ENCODE data around the gene SPRYD3.

SPRYD3 gene

DNA sequence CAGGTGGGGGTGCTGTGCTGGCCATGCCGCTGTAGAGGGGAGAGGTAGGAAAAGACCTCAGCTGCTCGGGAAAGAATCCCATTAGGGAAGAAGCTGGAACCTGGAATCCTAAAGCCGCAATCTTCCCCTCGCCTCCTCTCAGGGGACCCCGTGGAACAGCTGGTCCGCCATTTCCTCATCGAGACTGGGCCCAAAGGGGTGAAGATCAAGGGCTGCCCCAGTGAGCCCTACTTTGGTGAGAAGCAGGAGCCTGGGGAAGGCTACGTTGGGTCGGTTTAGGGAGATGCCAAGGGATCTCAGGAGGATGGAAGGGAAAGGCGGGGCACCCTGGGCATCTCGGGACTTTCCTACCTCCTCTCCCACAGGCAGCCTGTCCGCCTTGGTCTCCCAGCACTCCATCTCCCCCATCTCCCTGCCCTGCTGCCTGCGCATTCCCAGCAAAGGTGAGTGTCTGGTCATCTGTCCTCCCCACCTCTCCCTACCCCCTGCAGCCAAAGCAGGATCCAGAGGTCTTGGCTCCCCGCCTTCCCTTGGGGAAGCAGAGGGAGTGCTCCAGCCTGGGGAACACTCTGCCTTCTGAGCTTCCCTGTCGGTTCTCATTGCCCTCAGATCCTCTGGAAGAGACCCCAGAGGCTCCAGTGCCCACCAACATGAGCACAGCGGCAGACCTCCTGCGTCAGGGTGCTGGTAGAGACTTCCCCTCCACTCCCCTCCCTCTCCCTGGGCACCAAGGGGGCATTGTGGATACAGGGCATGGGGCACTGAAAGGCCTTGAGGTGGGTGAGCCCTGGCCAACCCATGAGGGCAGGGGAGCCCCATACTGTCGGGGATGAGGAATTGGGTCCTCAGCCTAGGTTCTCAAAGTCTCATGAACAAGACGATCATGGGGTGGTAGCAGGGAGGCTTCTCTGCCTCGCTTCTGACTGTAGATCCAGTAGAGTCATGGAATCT is 16.9 kb downstream of the SPRYD3 start:
- no peak for DNase-seq

DNA sequence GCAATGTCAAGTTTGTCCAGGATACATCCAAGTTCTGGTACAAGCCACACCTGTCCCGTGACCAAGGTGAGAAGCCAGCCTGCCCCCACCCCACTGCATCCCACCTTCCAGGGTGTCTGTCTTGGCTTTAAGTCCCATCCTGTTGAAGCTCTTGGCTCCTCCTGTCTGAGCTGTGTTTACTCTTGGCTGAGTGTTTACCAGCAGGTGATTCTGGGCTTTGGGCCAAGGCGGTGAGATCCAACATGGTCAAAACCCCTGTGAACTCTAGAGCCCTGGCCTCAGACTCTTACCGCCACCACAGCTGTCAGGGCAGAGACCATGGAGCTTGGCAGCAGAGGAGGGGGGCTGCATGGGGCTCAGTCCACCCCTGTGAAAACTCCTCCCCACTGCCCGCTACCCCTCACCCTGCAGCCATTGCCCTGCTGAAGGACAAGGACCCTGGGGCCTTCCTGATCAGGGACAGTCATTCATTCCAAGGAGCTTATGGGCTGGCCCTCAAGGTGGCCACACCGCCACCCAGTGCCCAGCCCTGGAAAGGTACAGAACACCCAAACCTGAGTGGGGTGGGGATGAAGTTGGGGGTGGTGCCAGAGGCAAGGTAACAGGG is 17.7 kb downstream of the SPRYD3 start:
- DNase-seq, result peak; percentile 77 to 97 (median 86)

DNA sequence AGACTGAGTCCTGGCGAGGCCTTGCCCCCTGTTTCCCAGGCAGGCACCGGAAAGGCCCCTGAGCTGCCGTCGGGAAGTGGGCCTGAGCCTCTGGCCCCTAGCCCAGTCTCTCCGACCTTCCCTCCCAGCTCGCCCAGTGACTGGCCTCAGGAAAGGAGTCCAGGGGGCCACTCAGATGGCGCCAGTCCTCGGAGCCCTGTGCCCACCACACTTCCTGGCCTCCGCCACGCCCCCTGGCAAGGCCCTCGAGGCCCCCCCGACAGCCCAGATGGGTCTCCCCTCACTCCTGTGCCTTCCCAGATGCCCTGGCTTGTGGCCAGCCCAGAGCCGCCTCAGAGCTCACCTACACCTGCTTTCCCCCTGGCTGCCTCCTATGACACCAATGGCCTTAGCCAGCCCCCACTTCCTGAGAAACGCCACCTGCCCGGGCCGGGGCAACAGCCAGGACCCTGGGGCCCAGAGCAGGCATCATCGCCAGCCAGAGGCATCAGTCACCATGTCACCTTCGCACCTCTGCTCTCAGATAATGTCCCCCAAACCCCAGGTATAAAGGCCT is 18.4 kb downstream of the SPRYD3 start:
- DNase-seq, result peak in 2 of 3 experiments; percentile 72 to 83

DNA sequence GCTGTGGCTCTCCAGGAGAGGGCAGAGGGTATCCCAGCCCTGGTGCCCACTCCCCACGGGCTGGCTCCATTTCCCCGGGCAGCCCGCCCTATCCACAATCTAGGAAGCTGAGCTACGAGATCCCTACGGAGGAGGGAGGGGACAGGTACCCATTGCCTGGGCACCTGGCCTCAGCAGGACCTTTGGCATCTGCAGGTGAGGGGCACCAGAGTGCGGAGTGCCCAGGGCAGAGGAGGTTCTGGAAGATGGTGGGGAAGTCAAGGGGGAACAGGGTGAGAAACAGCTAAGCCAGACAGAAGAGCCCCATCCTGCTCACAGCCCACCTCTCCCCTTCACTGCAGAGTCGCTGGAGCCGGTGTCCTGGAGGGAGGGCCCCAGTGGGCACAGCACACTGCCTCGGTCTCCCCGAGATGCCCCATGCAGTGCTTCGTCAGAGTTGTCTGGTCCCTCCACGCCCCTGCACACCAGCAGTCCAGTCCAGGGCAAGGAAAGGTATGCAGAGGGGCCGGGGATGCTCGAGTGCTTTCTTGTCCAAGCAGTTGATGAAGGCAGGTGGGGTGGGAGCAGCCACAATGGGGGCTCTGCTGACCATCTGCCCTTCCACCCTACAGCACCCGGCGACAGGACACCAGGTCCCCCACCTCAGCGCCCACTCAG is 19.0 kb downstream of the SPRYD3 start:
- DNase-seq, result no peak

DNA sequence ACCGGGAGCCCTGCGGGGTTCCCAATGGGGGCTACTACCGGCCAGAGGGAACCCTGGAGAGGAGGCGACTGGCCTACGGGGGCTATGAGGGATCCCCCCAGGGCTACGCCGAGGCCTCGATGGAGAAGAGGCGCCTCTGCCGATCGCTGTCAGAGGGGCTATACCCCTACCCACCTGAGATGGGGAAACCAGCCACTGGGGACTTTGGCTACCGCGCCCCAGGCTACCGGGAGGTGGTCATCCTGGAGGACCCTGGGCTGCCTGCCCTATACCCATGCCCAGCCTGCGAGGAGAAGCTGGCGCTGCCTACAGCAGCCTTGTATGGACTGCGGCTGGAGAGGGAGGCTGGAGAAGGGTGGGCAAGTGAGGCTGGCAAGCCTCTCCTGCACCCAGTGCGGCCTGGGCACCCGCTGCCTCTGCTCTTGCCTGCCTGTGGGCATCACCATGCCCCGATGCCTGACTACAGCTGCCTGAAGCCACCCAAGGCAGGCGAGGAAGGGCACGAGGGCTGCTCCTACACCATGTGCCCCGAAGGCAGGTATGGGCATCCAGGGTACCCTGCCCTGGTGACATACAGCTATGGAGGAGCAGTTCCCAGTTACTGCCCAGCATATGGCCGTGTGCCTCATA is 19.6 kb downstream of the SPRYD3 start:
- DNase-seq, result no peak

DNA sequence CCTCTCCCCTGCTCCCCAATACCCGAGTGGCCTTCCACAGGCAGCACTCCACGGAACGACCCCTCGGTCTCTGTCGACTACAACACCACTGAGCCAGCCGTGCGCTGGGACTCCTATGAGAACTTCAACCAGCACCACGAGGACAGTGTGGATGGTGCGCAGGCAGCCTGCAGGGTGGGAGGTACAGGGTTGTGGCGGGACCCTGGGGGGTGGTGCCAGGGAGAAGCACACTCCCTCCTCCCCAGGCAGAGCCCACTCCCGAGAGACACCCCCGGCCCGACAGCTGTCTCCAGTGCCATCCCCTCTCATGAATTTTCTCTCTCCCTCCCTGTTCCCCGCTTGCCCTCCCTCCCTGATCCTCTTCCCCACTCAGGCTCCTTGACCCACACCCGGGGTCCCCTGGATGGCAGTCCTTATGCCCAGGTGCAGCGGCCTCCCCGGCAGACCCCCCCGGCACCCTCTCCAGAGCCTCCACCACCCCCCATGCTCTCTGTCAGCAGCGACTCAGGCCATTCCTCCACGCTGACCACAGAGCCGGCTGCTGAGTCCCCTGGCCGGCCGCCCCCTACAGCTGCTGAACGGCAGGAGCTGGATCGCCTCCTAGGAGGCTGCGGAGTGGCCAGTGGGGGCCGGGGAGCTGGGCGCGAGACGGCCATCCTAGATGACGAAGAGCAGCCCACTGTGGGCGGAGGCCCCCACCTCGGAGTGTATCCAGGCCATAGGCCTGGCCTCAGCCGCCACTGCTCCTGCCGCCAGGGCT is 20.3 kb downstream of the SPRYD3 start:
- no peak for DNase-seq

DNA sequence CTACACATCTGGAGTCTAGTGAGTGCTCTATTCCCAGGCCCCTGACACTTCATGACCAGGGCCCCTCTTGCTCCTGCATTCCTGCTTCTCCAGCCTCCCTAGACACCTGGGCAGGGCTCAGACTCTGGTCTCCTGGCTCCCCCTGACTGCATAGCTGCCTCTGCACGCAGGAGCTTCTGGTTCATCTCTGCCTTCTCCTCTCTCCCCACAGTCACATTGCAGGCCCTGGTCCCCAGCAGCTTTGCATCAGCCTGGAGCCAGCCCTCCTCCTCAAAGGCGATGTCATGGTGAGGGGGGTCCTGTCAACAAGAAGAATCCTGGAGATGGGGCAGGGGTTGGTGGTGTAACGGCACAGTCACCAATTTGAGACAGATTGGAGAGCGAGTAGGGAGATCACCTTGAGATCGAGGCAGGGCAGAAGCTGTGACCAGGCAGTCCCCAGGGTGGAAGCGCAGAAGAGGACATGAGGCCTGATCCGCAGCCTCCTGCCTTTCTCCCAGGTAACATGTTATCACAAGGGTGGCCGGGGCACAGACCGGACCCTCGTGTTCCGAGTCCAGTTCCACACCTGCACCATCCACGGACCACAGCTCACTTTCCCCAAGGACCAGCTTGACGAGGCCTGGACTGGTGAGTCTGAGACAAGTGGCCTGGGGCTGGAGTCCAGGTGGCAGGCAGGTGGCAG is 21.2 kb downstream of the SPRYD3 start:
- DNase-seq, result peak in 1 of 3 experiments; percentile 23

DNA sequence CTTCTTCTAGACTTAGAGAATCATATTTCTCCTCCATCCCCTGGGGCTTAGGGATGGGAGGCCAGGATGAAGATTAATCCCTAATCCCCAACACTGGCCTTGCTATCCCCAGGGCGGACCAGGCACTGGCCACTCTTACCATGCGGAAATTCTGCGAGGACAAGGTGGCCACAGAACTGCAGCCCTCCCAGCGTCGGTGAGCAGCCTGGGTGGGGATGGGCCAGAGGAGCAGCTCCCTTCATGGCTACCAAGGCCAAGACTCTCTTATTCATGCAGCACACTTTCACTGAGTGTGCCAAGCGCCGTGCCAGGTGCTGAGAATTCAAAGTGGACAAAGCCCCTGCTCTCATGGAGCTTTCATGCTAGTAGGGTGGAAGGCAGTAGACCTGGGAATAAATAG is 22.3 kb downstream of the SPRYD3 start:
- no peak for DNase-seq

DNA sequence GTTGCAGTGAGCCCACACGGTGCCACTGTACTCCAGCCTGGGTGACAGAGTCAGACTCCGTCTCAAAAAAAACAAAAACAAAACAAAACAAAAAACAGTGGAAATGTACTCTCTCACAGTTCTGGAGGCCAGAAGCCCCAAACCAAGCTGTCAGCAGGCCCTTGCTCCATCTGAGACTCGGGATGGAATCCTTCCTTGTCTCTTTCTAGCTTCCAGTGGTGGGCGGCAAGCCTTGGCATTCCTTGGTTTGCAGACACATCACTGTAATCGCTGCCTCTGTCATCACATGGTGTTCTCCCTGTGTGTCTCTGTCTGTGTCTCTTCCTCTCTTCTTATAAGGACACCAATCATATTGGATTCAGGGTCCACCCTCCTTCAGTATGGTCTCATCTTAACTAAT is 22.9 kb downstream of the SPRYD3 start:
- DNase-seq, result no peak

DNA sequence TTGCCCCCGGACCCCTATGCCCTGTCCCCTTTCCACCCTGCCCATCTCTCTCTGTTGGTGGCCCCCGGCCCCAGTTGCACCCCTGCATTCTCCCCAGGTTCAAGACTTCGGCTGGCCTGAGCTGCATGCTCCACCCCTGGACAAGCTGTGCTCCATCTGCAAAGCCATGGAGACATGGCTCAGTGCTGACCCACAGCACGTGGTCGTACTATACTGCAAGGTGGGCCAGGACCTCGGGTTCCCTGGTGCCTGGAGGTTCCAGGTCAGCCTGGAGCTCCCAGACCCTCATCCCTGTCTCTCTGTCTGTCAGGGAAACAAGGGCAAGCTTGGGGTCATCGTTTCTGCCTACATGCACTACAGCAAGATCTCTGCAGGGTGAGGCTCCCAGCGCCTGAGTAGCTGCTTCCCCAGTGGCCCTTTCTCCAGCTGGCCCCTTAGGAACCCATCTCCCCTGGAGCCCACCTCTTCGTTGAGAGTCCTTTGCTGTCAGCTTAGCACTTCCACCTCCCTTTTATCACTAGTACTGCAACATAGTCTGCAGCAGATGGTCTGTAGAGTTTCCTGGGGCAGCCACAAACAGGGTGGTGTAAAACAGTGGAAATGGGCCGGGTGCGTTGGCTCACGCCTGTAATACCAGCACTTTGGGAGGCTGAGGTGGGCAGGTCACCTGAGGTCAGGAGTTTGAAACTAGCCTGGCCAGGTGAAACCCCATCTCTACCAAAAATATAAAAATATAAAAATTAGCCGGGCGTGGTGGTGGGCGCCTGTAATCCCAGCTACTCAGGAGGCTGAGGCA is 23.5 kb downstream of the SPRYD3 start:
- no peak for DNase-seq

DNA sequence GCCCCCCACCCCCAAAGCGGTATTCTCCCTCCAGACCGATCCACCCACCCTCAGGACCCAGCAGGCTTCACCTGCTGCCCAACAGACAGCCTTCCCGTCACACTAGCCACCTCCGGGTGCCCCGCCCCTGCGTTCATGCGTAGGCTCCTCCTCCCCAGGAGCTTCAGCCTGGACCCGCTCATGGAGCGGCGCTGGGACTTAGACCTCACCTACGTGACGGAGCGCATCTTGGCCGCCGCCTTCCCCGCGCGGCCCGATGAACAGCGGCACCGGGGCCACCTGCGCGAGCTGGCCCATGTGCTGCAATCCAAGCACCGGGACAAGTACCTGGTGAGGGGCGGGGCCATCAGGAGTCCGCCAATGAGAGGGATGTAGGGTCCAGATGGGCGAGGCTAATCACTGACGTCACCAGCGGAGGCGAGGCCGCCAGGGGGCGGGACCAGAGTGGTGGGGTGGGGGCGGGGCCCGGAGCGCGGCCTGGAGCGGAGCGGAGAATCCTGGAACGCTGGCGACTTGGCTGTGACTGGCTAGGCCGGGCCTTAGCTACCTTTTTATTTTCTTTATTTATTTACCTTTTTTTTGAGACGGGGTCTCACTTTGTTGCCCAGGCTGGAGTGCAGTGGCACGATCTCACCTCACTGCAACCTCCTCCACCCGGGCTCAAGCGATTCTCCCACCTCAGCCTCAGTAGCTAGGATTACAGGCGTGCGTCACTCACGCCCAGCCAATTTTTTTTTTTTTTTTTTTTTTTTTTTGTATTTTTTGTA is 24.9 kb downstream of the SPRYD3 start:
- DNase-seq, result peak; percentile 98 to 99 (median 98)

DNA sequence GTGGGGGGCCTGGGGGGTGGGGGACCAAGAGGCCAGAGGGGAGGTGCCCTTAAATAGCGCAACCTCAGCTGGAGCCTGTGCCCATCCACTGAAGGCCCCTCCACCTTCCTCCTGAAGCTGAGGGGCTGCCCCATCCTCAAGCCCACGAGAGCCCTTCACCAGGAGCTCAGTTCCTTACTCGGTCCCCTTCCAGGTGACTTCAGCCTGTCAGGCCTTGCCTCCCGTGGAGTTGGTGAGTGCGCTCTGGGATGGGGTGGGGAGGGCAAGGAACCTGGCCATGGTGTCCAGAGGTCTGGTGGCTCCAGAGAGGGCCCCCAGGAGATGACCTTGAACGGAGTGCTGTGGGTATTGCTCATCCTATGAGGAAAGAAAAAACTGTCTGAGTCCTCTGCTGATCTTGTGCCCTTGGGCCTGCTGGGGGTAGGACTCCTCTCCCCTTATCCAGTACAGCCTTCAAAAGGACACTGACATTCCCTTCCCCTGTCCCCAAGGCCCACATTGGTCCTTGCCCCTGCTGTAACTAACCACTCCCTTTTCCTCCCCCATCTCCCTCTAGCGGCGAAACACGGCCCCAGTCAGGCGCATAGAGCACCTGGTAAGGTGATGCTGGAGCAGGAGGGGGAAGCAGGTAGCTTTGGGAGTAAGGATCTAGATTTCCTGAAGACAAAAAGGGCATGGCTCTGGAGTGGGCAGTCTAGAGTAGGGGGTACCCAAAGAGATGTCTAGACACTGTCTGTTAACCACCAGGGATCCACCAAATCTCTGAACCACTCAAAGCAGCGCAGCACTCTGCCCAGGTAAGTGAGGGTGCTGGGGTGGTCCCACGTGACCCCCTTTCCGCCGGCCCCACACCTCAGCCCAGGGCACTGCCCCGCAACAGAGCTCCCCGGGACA is 25.7 kb downstream of the SPRYD3 start:
- DNase-seq, result peak; percentile 81 to 88 (median 85)

DNA sequence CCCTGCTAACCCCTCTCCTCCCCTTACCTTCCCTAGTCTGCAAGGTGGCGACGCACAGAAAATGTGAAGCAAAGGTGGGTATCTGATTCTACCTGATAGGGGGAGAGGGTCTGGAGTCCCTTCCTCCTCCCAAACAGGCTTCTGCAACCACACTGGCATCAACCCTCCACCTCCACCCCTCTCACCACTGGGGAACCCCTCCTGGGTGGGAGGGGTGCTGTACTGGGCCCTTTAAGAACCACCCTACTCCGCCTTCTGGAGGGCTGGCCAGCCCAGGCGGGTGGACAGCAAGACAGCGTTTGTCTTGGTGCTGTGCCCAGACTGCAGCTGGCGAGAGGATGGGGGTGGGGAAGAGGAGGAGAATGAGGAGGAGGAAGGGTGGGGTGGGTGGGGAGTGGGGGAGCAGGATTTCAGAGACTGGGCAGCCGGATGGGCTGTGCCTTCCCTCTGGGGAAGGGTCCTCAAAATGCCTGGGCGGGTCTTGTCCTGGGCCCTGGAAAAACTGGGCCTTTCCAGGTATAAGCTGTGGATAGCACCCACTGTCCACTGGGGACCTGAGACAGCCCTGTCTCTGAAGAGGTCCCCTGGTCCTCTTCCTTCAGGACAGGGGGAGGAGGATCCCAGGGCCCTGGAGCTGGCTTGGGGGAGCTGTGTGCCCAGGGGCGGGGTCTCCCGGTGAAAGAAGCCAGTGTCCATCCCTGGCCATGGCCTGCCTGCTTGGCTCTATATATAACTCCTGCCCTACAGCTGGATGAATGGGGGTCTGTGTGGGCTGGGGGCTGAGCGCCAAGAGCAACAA is 26.6 kb downstream of the SPRYD3 start:
- DNase-seq, result peak in 2 of 3 experiments; percentile 32 to 56

DNA sequence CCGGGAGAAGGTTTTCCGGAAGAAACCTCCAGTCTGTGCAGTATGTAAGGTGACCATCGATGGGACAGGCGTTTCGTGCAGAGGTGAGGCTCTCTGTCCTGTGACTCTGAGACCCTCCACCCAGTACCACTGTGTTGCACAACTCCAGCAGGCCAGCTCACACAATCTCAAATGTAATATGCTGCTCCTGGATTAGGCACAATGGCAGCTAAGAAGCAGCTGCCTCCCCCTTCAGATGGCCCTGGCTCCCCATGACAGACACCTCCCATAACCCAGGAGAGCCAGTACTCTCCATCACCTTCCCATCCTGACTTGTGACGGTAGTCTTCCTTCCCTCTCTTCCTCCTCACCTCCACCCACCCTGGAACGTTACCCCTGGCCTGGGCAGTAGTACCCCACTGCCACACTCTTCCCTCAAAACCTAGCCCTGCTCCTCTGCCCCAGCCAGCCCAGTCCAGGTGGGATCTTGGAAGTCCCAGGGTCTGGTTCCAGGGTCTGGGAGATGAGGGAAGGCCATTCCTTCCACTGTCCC is 27.2 kb downstream of the SPRYD3 start:
- DNase-seq, result no peak

DNA sequence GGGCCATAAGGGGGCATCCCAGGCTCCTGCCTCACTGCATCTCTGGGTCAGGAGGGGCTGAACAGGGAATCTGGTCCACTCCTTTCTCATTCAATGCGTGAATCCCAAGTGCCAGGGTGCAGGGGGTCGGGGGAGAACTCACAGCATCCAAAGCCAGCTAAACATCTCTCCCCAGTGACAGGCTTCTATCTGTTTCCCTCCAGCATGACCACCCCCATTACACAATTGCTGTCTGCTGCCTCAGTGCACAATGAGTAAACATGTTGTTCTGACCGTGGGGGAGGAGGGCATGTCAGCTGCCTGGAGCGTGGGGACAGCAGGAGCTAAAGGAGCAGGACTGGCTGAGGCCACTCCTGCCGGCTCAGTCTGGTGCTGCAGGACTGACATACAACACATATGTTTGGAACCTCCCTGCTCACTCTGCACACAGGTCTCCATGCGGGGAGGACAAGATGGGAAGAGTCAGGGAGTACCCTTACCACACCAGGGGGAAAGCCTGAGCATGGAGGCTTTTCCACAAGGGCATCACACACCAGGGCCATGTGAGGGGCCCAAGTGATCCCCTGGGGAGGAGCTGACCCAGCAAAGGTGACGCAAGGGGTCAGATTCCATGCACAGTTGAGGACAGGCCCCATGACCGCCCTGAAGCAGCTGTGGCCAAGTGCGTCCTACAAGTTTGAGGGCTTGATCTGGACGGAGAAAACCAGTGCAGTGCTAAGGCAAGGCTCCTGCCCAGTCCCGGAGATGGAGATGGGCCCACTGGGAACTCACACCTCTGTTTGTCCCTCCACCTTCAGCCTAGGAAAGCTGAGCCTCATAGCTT is 27.9 kb downstream of the SPRYD3 start:
- peak in 2 of 3 experiments; percentile 56 to 81 for DNase-seq

DNA sequence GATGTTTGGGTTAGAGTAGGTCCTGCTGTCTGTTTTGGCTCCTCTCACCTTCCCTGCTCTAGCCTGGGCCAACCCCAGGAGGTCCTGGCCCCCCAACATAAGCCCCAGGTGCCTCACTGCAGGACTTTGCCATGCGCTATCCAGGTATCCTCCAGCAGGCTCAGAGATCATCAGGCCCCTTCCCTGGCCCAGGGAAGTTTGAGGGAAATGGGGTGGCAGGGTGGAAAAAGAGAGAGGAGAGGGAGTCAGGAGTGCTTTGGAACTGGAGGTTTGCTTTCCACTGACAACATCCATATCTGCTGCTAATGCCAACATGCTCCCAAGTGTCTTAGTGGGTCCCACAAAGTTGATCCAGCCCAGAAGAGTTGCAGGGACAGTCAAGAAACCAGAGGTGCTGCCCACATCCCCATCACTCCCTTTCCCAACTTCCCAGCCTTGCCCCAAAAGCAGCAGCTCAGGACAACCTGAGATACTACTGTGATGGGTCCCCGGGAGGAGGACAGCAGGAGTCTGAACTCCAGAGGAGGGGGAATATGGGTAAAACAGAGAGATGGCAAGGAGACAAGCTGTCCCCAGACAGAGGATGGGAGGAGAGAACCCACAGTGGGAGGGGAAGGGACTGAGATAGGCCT is 28.6 kb downstream of the SPRYD3 start:
- DNase-seq, result no peak

Measured in NCI-H1417 (cell line).